ENCODE results near the gene CPPED1.
"Not testable (repeated sequence)": the region's sequence is repeated elsewhere in the genome, so short reads cannot be mapped to it uniquely, and the experiment has no call there.

Gene CPPED1

GRCh38 chr16:12801511-12802042 lies 2.1 kb downstream of the CPPED1 start:
- peak; percentile 14 for DNase-seq

GRCh38 chr16:12800817-12801216 lies 2.9 kb downstream of the CPPED1 start:
- DNase-seq: no peak

GRCh38 chr16:12799996-12800395 lies 3.7 kb downstream of the CPPED1 start:
- not testable (repeated sequence) for DNase-seq

GRCh38 chr16:12798846-12799245 lies 4.8 kb downstream of the CPPED1 start:
- no peak for DNase-seq

- no peak for DNase-seq
Measured at GRCh38 chr16:12798171-12798570, 5.5 kb downstream of the CPPED1 start.

- no peak for DNase-seq
Measured at GRCh38 chr16:12796498-12796897, 7.2 kb downstream of the CPPED1 start.

GRCh38 chr16:12794486-12795387 lies 8.9 kb downstream of the CPPED1 start:
- no peak for DNase-seq

- DNase-seq: no peak
Measured at GRCh38 chr16:12793865-12794240, 9.8 kb downstream of the CPPED1 start.

- no peak for DNase-seq
Measured at GRCh38 chr16:12793120-12793864, 10.4 kb downstream of the CPPED1 start.

GRCh38 chr16:12792528-12792927 lies 11.2 kb downstream of the CPPED1 start:
- not testable (repeated sequence) for DNase-seq

- no peak for DNase-seq
Measured at GRCh38 chr16:12791340-12791739, 12.3 kb downstream of the CPPED1 start.

GRCh38 chr16:12788758-12789157 lies 14.9 kb downstream of the CPPED1 start:
- no peak for DNase-seq

GRCh38 chr16:12786081-12786480 lies 17.6 kb downstream of the CPPED1 start:
- no peak for DNase-seq

GRCh38 chr16:12784076-12784475 lies 19.6 kb downstream of the CPPED1 start:
- DNase-seq: no peak

GRCh38 chr16:12781777-12782176 lies 21.9 kb downstream of the CPPED1 start:
- DNase-seq: no peak

GRCh38 chr16:12780467-12780866 lies 23.2 kb downstream of the CPPED1 start:
- no peak for DNase-seq

GRCh38 chr16:12778726-12779125 lies 25.0 kb downstream of the CPPED1 start:
- no peak for DNase-seq

- DNase-seq: no peak
Measured at GRCh38 chr16:12775656-12776236, 27.9 kb downstream of the CPPED1 start.

GRCh38 chr16:12773221-12773620 lies 30.5 kb downstream of the CPPED1 start:
- no peak for DNase-seq

GRCh38 chr16:12771341-12771798 lies 32.3 kb downstream of the CPPED1 start:
- no peak for DNase-seq

- DNase-seq: no peak
Measured at GRCh38 chr16:12769525-12769924, 34.2 kb downstream of the CPPED1 start.

- DNase-seq: peak; percentile 12
Measured at GRCh38 chr16:12767897-12768296, 35.8 kb downstream of the CPPED1 start.

- DNase-seq: no peak
Measured at GRCh38 chr16:12766853-12767252, 36.8 kb downstream of the CPPED1 start.
